ENCODE data around the gene PHF13.
"Not testable (repeated sequence)": the region's sequence is repeated elsewhere in the genome, so short reads cannot be mapped to it uniquely, and the experiment has no call there.

The PHF13 gene

DNA sequence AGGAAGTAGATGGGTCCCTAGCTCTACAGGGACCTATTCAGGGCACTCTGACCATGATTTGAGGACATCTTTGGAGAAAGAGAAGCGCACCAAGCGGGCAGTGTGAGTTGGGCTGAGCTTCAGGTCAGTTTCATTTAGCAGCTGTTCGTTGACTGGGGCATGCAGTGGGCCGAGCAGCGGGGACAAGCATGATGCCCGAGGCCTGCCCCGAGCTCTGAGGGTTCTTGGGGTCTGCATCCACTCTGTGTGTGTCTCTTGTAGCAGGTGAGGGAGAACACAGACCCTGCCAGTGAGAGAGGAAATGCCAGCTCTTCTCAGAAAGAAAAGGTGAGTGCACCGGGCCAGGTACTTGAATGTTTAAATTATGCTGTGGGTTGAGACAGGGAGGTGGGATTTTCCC lies 16.5 kb downstream of the PHF13 start:
- Histone ChIP-seq H3K27ac (ENCODE audit: insufficient read depth, low read depth, low read length, poor library complexity, severe bottlenecking) (no peak overlapping the region), H3K36me3 (ENCODE audit: control insufficient read depth, insufficient read depth, low read length) (peaks cover 30% of the 10 kb centered on the region), H3K4me1 (ENCODE audit: control insufficient read depth, insufficient read depth, low read length) (no peaks in the 10 kb centered on the region), H3K4me3 (ENCODE audit: insufficient read depth, low read depth, low read length) (no peak overlapping the region), H3K9me3 (ENCODE audit: control insufficient read depth, low read length) (no peaks in the 10 kb centered on the region), H3K27me3 (ENCODE audit: control insufficient read depth, insufficient read depth, low read length, poor library complexity, severe bottlenecking) (no peaks in the 10 kb centered on the region)
- WGBS, 2 experiments, result 94% methylated on average over 8 of the region's 8 CpGs

DNA sequence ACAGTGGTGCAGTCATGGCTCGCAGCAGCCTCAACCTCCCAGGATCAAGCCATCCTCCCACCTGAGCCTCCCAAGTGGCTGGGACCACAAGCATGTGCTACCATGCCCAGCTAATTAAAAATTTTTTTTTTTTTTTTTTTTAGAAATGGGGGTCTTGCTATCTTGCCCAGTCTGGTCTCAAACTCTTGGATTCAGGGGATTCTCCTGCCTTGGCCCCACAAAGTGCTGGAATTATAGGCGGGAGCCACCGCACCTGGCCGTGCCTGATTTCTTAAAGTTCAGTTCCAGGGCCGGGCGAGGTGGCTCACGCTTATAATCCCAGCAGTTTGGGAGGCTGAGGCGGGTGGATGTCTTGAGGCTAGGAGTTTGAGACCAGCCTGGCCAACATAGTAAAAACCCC lies 17.5 kb downstream of the PHF13 start:
- 93 to 94% methylated on average over 8 of the region's 8 CpGs for WGBS, 2 experiments
- H3K4me3 ChIP-seq (ENCODE audit: insufficient read depth, low read depth, low read length), result no peak overlapping the region
- H3K9me3 ChIP-seq (ENCODE audit: control insufficient read depth, low read length), result no peaks in the 10 kb centered on the region
- H3K27me3 ChIP-seq (ENCODE audit: control insufficient read depth, insufficient read depth, low read length, poor library complexity, severe bottlenecking), result no peaks in the 10 kb centered on the region
- H3K4me1 ChIP-seq (ENCODE audit: control insufficient read depth, insufficient read depth, low read length), result no peaks in the 10 kb centered on the region
- H3K27ac ChIP-seq (ENCODE audit: insufficient read depth, low read depth, low read length, poor library complexity, severe bottlenecking), result no peak overlapping the region
- peaks cover 35% of the 10 kb centered on the region for H3K36me3 ChIP-seq (ENCODE audit: control insufficient read depth, insufficient read depth, low read length)

DNA sequence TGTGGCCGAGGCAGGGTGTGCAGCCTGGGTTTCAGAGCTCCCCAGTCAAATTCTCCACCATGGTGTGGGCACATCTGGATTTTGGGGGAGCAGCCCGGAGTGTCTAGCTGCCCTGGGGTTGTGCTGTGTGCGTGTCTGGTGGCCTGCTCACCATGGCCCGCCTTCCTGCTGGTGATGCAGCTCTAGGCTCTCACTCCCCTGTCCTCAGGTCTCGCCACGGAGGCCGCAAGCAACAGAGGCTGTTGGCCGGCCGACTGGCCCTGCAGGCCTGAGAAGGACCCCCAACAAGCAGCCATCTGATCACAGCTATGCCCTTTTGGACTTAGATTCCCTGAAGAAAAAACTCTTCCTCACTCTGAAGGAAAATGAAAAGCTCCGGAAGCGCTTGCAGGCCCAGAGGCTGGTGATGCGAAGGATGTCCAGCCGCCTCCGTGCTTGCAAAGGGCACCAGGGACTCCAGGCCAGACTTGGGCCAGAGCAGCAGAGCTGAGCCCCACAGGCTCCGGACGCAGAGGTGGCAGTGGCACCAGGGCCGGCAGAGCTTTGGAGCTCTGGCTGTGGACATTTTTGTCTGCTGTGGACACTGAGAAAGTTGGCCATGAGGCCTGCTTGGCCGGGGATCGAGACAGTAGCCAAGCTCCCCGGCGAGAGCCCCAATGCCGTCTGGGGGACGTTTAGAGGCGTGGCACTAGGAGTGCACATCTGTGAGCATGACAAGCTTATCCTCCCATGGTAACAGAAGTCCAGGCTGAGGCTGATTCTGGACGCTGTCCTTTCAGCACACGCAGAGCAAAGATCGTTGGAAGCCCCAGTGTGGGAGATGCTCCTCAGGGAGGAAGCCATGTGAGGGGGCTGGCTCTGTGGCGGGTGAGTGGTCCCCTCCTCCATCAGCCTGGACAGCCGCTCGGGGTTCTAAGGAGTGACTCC lies 19.3 kb downstream of the PHF13 start:
- no peak overlapping the region for H3K27ac ChIP-seq (ENCODE audit: insufficient read depth, low read depth, low read length, poor library complexity, severe bottlenecking)
- WGBS, 2 experiments, result 94 to 95% methylated on average over 30 of the region's 30 CpGs
- H3K27me3 ChIP-seq (ENCODE audit: control insufficient read depth, insufficient read depth, low read length, poor library complexity, severe bottlenecking), result no peaks in the 10 kb centered on the region
- H3K36me3 ChIP-seq (ENCODE audit: control insufficient read depth, insufficient read depth, low read length), result peaks cover 39% of the 10 kb centered on the region
- H3K4me3 ChIP-seq (ENCODE audit: insufficient read depth, low read depth, low read length), result no peak overlapping the region
- H3K4me1 ChIP-seq (ENCODE audit: control insufficient read depth, insufficient read depth, low read length), result no peaks in the 10 kb centered on the region
- H3K9me3 ChIP-seq (ENCODE audit: control insufficient read depth, low read length), result no peaks in the 10 kb centered on the region

DNA sequence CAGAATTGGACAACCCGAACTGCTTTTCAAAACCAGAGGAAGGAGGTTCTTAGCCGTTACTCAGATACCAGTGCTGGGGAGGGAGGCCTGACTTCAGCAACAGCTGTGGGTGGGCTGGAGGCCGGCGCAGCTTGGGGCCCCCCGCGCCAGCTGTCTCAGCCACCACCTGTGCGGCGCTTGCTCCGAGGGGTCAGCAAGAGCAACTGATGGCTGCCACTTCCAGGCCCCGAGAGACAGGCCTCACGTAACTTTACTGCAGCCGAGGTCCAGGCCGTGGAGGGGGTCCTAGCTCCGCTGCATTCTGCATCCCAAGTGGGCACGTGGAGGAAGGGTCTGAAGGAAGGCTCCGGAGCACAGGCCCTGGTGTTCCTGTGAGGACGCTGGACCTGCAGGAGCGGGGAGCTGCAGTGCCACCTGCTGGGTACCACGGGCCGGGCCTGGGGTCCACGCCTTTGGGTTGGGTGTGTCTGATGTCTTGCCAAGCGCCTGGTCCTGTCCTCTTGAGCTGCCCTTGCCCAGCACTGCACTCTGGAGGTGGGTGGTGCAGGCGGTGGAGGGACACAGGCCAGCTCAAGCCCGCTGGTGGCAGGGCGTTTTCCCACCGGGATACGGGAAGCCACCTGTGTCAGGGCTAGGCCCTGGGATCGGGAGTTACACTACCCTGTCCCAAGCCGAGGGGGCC lies 21.0 kb downstream of the PHF13 start:
- 86 to 89% methylated on average over 29 of the region's 29 CpGs for WGBS, 2 experiments
- H3K9me3 ChIP-seq (ENCODE audit: control insufficient read depth, low read length), result no peaks in the 10 kb centered on the region
- H3K27me3 ChIP-seq (ENCODE audit: control insufficient read depth, insufficient read depth, low read length, poor library complexity, severe bottlenecking), result no peaks in the 10 kb centered on the region
- H3K4me3 ChIP-seq (ENCODE audit: insufficient read depth, low read depth, low read length), result no peak overlapping the region
- H3K27ac ChIP-seq (ENCODE audit: insufficient read depth, low read depth, low read length, poor library complexity, severe bottlenecking), result no peak overlapping the region
- H3K36me3 ChIP-seq (ENCODE audit: control insufficient read depth, insufficient read depth, low read length), result peaks cover 33% of the 10 kb centered on the region
- H3K4me1 ChIP-seq (ENCODE audit: control insufficient read depth, insufficient read depth, low read length), result no peaks in the 10 kb centered on the region

DNA sequence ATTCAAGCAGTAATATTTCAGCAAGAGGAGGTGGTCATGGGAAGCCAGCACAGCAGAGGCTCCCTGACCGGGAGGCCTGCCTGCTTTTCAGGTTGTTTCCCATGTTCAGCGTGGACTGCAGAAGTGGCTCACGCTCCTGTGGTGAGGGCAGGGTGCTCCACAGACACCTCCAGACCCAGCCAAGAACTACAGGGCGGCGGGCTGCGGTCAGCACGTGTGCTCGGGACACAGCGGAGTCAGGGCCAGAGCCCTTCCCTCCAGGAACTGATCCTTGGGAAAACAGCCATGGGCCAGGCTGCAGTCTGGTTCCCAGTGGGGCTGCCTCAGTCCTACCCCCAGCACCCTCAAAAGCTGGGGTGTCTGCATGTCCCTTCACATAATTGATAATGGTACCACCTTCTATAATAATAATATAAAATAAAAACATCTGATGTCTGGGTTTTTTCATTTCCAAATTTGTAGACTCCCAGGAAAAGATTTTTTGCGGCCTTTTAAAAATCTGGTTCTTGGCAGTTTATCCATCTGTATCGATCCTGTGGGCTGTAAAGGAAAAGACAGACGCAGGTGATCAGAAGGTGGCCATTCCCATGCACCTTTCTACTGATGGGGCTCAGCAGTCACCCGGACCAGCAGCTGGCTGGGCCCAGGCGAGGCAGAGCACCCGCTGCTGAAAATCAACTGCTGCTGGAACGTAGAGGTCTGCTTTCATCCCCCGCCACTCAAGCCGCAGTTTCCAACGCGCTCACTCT lies 21.8 kb downstream of the PHF13 start:
- H3K36me3 ChIP-seq (ENCODE audit: control insufficient read depth, insufficient read depth, low read length), result peaks cover 27% of the 10 kb centered on the region
- no peaks in the 10 kb centered on the region for H3K4me1 ChIP-seq (ENCODE audit: control insufficient read depth, insufficient read depth, low read length)
- 94 to 96% methylated on average over 20 of the region's 20 CpGs for WGBS, 2 experiments
- H3K27ac ChIP-seq (ENCODE audit: insufficient read depth, low read depth, low read length, poor library complexity, severe bottlenecking), result no peak overlapping the region
- H3K4me3 ChIP-seq (ENCODE audit: insufficient read depth, low read depth, low read length), result no peak overlapping the region
- H3K27me3 ChIP-seq (ENCODE audit: control insufficient read depth, insufficient read depth, low read length, poor library complexity, severe bottlenecking), result no peaks in the 10 kb centered on the region
- no peaks in the 10 kb centered on the region for H3K9me3 ChIP-seq (ENCODE audit: control insufficient read depth, low read length)

DNA sequence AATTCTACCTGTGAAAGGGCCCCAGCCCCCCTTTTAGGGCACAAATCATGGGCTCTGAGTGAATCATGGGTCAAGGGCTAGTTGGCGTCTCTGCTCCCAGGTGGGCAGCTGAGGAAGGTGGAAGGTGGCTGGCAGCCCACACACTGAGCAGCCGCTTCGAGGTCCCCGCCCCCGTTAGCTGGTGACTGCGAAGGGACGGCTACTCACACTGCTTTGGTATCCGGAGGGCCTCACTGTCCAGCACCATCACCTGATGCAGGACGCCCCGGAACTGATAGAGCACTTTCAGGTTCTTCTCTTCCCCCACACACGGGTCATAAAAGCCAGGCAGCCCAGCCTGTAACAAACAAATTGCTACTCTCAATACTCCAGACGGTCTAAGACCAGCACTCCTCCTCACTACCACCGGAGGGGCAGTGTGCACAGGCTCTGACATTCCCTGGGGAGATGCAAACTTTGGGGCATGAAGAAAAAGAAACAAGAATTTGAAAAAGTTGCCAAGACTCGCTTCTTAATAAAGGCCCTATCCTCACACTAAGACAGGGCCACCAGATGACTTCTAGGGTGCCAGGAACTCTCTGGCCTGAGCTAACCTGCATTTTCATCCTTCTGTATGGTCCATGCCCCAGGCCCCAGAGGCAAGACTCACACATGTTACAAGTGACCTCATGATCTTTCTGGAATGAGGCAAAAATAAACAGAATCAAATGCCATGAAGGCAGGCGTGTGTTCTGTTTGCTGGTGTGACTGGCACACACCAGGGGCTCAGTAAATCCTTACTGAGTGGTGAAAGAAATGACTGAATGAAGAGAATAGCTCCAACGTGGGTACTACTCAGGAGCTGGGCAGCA lies 22.6 kb downstream of the PHF13 start:
- Histone ChIP-seq H3K27me3 (ENCODE audit: control insufficient read depth, insufficient read depth, low read length, poor library complexity, severe bottlenecking) (no peaks in the 10 kb centered on the region), H3K9me3 (ENCODE audit: control insufficient read depth, low read length) (no peaks in the 10 kb centered on the region), H3K4me1 (ENCODE audit: control insufficient read depth, insufficient read depth, low read length) (no peaks in the 10 kb centered on the region), H3K36me3 (ENCODE audit: control insufficient read depth, insufficient read depth, low read length) (peaks cover 27% of the 10 kb centered on the region), H3K27ac (ENCODE audit: insufficient read depth, low read depth, low read length, poor library complexity, severe bottlenecking) (no peak overlapping the region), H3K4me3 (ENCODE audit: insufficient read depth, low read depth, low read length) (no peak overlapping the region)
- 93 to 94% methylated on average over 16 of the region's 16 CpGs for WGBS, 2 experiments

DNA sequence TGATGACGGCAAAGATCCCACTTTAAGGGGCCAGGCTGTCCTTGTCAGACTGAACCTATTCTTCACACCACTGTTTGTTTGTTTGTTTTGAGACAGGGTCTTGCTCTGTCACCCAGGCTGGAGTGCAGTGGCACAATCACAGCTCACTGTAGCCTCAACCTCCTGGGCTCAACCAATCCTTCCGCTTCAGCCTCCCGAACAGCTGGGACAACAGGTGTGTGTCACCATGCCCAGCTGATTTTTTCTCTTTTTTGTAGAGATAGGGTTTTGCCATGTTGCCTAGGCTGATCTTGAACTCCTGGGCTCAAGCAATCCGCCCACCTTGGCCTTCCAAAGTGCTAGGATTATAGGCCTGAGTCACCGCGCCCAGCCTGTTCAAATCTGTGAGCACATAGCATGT lies 23.2 kb downstream of the PHF13 start:
- not testable (repeated sequence) for H3K4me1 ChIP-seq (ENCODE audit: control insufficient read depth, insufficient read depth, low read length); H3K9me3 ChIP-seq (ENCODE audit: control insufficient read depth, low read length); H3K27ac ChIP-seq (ENCODE audit: insufficient read depth, low read depth, low read length, poor library complexity, severe bottlenecking); H3K4me3 ChIP-seq (ENCODE audit: insufficient read depth, low read depth, low read length); H3K27me3 ChIP-seq (ENCODE audit: control insufficient read depth, insufficient read depth, low read length, poor library complexity, severe bottlenecking)
- 98 to 100% methylated on average over 6 of the region's 6 CpGs for WGBS, 2 experiments
- peaks cover 27% of the 10 kb centered on the region for H3K36me3 ChIP-seq (ENCODE audit: control insufficient read depth, insufficient read depth, low read length)

DNA sequence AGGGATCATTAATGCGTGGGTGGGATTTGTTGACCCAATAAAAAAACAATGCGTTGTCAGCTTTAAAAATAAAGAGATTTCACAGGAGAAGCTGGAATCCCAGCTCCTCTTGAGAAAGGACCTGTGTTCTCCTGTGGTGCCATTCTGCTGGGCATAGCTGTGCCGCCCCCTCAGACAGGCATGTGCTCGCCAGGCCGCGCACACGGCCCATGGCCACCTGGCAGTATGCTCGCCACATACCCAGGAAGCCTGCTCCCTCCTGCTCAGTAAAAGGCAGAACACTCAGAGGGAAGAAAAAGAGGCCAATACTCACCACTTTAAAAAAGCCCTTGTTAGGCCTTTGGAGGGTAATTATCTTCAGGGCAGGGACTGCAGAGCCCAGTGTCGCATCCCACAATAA lies 24.2 kb downstream of the PHF13 start:
- Histone ChIP-seq H3K36me3 (ENCODE audit: control insufficient read depth, insufficient read depth, low read length) (peaks cover 27% of the 10 kb centered on the region), H3K27me3 (ENCODE audit: control insufficient read depth, insufficient read depth, low read length, poor library complexity, severe bottlenecking) (no peaks in the 10 kb centered on the region), H3K27ac (ENCODE audit: insufficient read depth, low read depth, low read length, poor library complexity, severe bottlenecking) (no peak overlapping the region), H3K9me3 (ENCODE audit: control insufficient read depth, low read length) (no peaks in the 10 kb centered on the region), H3K4me3 (ENCODE audit: insufficient read depth, low read depth, low read length) (no peak overlapping the region), H3K4me1 (ENCODE audit: control insufficient read depth, insufficient read depth, low read length) (no peaks in the 10 kb centered on the region)
- WGBS, 2 experiments, result 94 to 98% methylated on average over 9 of the region's 9 CpGs

DNA sequence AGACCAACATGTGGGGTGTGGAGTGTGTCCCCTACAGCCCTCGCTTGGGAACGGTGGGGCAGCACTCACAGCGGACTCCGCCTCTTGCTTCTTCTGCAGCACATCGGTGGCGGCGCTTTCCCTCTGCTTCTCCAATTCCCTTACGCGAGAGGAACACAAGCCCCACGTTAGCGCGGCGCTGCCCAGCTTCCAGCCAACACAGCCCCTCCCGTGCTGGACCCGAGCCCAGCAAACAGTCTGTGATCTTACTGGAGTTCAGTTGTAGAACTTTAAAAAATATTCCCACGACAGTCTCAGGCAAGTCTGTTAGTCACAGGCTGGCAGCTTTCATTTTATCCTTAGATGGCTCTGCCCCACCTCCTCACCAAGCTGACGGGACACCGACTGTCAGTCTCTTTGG lies 24.7 kb downstream of the PHF13 start:
- no peak overlapping the region for H3K27ac ChIP-seq (ENCODE audit: insufficient read depth, low read depth, low read length, poor library complexity, severe bottlenecking)
- H3K36me3 ChIP-seq (ENCODE audit: control insufficient read depth, insufficient read depth, low read length), result peaks cover 27% of the 10 kb centered on the region
- no peak overlapping the region for H3K4me3 ChIP-seq (ENCODE audit: insufficient read depth, low read depth, low read length)
- WGBS, 2 experiments, result 92 to 94% methylated on average over 18 of the region's 18 CpGs
- H3K4me1 ChIP-seq (ENCODE audit: control insufficient read depth, insufficient read depth, low read length), result no peaks in the 10 kb centered on the region
- H3K9me3 ChIP-seq (ENCODE audit: control insufficient read depth, low read length), result no peaks in the 10 kb centered on the region
- H3K27me3 ChIP-seq (ENCODE audit: control insufficient read depth, insufficient read depth, low read length, poor library complexity, severe bottlenecking), result no peaks in the 10 kb centered on the region

All from ectodermal cell (in vitro differentiated cells).